Epithelial cell of esophagus (primary cell): ENCODE measurements around the gene CLEC18A.

Source experiments
- DNase-seq: peaks from one replicate; pipeline ENCODE4 v3.0.0; 2010; ENCODE audit warnings: low read depth
- H3K4me3 ChIP-seq: 2 replicates; pipeline ENCODE4 v1.5.1; 2011; ENCODE audit warnings: mild to moderate bottlenecking, low read length, control low read depth
- TF ChIP-seq, protein P1 (sequence below): IDR thresholded peaks from 2 replicates; pipeline ENCODE4 v1.5.1; 2011; ENCODE audit warnings: low read depth, mild to moderate bottlenecking, low read length, control low read depth, inconsistent platforms; ENCODE audit not compliant: insufficient read depth; ENCODE audit errors: missing control alignments

Gene CLEC18A

GRCh38 chr16:69934751-69935150, 16.4 kb upstream of the CLEC18A start:
- H3K4me3 ChIP-seq: no peak overlapping the region
- no peak for DNase-seq
- TF ChIP-seq, protein P1, sequence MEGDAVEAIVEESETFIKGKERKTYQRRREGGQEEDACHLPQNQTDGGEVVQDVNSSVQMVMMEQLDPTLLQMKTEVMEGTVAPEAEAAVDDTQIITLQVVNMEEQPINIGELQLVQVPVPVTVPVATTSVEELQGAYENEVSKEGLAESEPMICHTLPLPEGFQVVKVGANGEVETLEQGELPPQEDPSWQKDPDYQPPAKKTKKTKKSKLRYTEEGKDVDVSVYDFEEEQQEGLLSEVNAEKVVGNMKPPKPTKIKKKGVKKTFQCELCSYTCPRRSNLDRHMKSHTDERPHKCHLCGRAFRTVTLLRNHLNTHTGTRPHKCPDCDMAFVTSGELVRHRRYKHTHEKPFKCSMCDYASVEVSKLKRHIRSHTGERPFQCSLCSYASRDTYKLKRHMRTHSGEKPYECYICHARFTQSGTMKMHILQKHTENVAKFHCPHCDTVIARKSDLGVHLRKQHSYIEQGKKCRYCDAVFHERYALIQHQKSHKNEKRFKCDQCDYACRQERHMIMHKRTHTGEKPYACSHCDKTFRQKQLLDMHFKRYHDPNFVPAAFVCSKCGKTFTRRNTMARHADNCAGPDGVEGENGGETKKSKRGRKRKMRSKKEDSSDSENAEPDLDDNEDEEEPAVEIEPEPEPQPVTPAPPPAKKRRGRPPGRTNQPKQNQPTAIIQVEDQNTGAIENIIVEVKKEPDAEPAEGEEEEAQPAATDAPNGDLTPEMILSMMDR: no peak

GRCh38 chr16:69935278-69935711, 15.8 kb upstream of the CLEC18A start:
- TF ChIP-seq, protein P1: no peak
- H3K4me3 ChIP-seq: no peak overlapping the region
- DNase-seq: no peak

DNA sequence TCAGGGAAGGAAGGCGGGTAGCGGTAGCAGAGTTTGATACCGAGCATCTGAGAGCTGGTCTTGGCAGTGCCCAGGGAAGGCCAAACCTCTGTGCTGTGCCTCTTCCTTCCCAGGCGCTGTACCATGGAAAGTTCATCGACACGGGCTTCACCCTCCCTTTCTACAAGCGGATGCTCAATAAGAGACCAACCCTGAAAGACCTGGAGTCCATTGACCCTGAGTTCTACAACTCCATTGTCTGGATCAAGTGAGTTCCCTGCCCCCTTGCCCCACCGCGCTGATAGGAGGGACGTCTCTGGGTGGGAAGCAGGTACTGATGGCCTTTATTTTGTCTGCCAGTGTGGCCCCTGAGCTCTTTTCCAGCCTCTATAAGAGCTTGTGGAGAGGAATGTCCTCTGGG, 15.4 kb upstream of the CLEC18A start:
- no peak overlapping the region for H3K4me3 ChIP-seq
- no peak for DNase-seq
- TF ChIP-seq, protein P1: no peak

- no peak for DNase-seq
- TF ChIP-seq, protein P1: no peak
- no peak overlapping the region for H3K4me3 ChIP-seq
These were observed 14.9 kb upstream of the CLEC18A start for GRCh38 chr16:69936252-69936651.

GRCh38 chr16:69936751-69937211, 14.4 kb upstream of the CLEC18A start:
- no peak for DNase-seq
- TF ChIP-seq, protein P1: no peak
- no peak overlapping the region for H3K4me3 ChIP-seq

GRCh38 chr16:69937465-69937951, 13.6 kb upstream of the CLEC18A start:
- DNase-seq: peak; percentile 16
- TF ChIP-seq, protein P1: peak; percentile 37
- no peak overlapping the region for H3K4me3 ChIP-seq

DNA sequence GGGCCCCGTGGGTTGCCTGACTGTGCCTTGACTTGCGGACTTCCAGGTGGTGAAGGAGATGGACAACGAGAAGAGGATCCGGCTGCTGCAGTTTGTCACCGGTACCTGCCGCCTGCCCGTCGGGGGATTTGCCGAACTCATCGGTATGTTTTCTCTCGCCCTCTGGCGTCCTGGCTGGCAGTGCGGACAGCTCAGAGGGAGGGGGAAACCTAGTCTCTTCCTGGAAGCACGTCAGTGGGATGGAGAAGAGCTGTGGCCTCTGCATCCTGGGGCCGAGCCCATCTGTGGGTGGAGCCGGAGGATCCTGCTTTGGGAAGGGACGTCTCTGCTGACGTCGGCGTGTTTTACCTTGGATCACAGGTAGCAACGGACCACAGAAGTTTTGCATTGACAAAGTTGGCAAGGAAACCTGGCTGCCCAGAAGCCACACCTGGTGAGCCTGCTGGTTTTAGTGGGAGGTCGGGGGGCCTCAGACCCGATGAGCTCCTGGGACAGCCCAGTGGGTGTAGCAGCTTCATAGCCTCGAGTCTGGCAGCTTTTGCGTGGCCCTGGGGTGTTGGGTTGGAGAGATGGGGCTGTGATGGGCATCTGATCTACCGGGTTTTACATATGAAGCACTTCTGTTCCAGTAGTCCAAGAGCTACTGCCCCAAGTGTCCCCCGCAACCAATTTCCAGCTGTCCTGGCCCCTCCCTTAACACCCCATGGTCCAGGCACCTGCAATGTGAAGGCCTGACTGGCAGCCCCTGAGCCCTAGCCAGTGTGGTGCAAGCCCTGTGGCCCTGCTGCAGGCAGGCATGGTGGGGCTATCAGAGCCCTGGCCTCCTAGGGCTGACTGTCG, 11.9 kb upstream of the CLEC18A start:
- DNase-seq: no peak
- TF ChIP-seq, protein P1: no peak
- no peak overlapping the region for H3K4me3 ChIP-seq
